CD1c-positive myeloid dendritic cell (primary cell): ENCODE data around the gene SMARCA5.

Experiments
- DNase-seq: peaks from one replicate; pipeline ENCODE4 v3.0.0-alpha.2; 2016; ENCODE audit errors: extremely low spot score

Gene SMARCA5

GRCh38 chr4:143538979-143539669 lies 25.6 kb downstream of the SMARCA5 start:
- no peak for DNase-seq

GRCh38 chr4:143539670-143540023 lies 26.1 kb downstream of the SMARCA5 start:
- no peak for DNase-seq

- DNase-seq: no peak
Measured at GRCh38 chr4:143549928-143550327, 36.4 kb downstream of the SMARCA5 start.

GRCh38 chr4:143554728-143555597 lies 41.5 kb downstream of the SMARCA5 start:
- DNase-seq: no peak

- no peak for DNase-seq
Measured at GRCh38 chr4:143555676-143556075, 42.2 kb downstream of the SMARCA5 start.

- no peak for DNase-seq
Measured at GRCh38 chr4:143558286-143558685, 44.8 kb downstream of the SMARCA5 start.

- peak; percentile 25 for DNase-seq
Measured at GRCh38 chr4:143558823-143559756, 45.6 kb downstream of the SMARCA5 start.

GRCh38 chr4:143559757-143560147 lies 46.2 kb downstream of the SMARCA5 start:
- DNase-seq: no peak

- no peak for DNase-seq
Measured at GRCh38 chr4:143564472-143564871, 51.0 kb downstream of the SMARCA5 start.

- DNase-seq: no peak
Measured at GRCh38 chr4:143575331-143575730, 61.8 kb downstream of the SMARCA5 start.

- DNase-seq: no peak
Measured at GRCh38 chr4:143581331-143581946, 67.9 kb downstream of the SMARCA5 start.

GRCh38 chr4:143585548-143585947 lies 72.0 kb downstream of the SMARCA5 start:
- DNase-seq: no peak

- no peak for DNase-seq
Measured at GRCh38 chr4:143586080-143586479, 72.6 kb downstream of the SMARCA5 start.

- DNase-seq: no peak
Measured at GRCh38 chr4:143587703-143588102, 74.2 kb downstream of the SMARCA5 start.

GRCh38 chr4:143597276-143597675 lies 83.8 kb downstream of the SMARCA5 start:
- no peak for DNase-seq

GRCh38 chr4:143598816-143599215 lies 85.3 kb downstream of the SMARCA5 start:
- DNase-seq: no peak

GRCh38 chr4:143599827-143600226 lies 86.3 kb downstream of the SMARCA5 start:
- DNase-seq: no peak

GRCh38 chr4:143606480-143606879 lies 93.0 kb downstream of the SMARCA5 start:
- DNase-seq: no peak
